MCF 10A (cell line): ENCODE data around the gene SOX13. TPM values are rescaled to one million over a fixed set of nuclear protein-coding genes. Genes with fewer than 3 reads are reported as not detected.

Experiments
- BruUV-seq: library from RNA; stranded (reverse); fragments of 400-500 nt; replicated peaks from 2 replicates; lab custom pipeline; 2021; lab: Mats Ljungman, UMichigan
- CTCF ChIA-PET: fragments of 300-600 bp; sonication (Branson Sonifier 250); formaldehyde crosslinking; extraction: SDS; loops from one replicate; lab custom pipeline; 2021; ENCODE audit warnings: antibody characterized with exemption, inconsistent platforms; lab: Yijun Ruan, JAX
- POLR2A ChIA-PET: fragments of 300-600, 350-650 bp; sonication (Branson Sonifier 250); formaldehyde crosslinking; extraction: SDS; loops from one replicate; lab custom pipeline; 2020; ENCODE audit warnings: antibody characterized with exemption, inconsistent platforms; lab: Yijun Ruan, JAX
- DNase-seq: peaks from one replicate; pipeline ENCODE4 v3.0.0-alpha.2; 2018; ENCODE audit not compliant: unreplicated experiment
- H3K27ac Mint-ChIP-seq: one replicate; pipeline ENCODE4 v1.8.0; 2022; ENCODE audit warnings: mild to moderate bottlenecking, low read depth, mixed read lengths; ENCODE audit not compliant: unreplicated experiment
- H3K27me3 Mint-ChIP-seq: one replicate; pipeline ENCODE4 v1.8.0; 2022; ENCODE audit warnings: mixed read lengths; ENCODE audit not compliant: insufficient read depth, unreplicated experiment
- H3K36me3 Mint-ChIP-seq: one replicate; pipeline ENCODE4 v1.8.0; 2022; ENCODE audit warnings: mild to moderate bottlenecking, moderate library complexity, mixed read lengths; ENCODE audit not compliant: insufficient read depth, unreplicated experiment
- H3K4me1 Mint-ChIP-seq: one replicate; pipeline ENCODE4 v1.8.0; 2022; ENCODE audit warnings: mixed read lengths; ENCODE audit not compliant: insufficient read depth, unreplicated experiment
- H3K4me3 Mint-ChIP-seq: one replicate; pipeline ENCODE4 v1.8.0; 2022; ENCODE audit warnings: mild to moderate bottlenecking, moderate library complexity, mixed read lengths; ENCODE audit not compliant: unreplicated experiment
- H3K9me3 Mint-ChIP-seq: one replicate; pipeline ENCODE4 v1.8.0; 2022; ENCODE audit warnings: mixed read lengths; ENCODE audit not compliant: unreplicated experiment
- CTCF ChIP-seq: fragments of 200-600 bp; IDR thresholded peaks from one replicate; pipeline ENCODE4 v1.8.0; 2022; ENCODE audit warnings: antibody characterized with exemption, mild to moderate bottlenecking; ENCODE audit not compliant: unreplicated experiment
- intact Hi-C: fragments of 100-400 bp; cut with micrococcal nuclease; formaldehyde crosslinking; loops from 2 replicates; pipeline ENCODE4 v1.14.1; 2022
- total RNA-seq: library from RNA; stranded (reverse); gene quantifications from 2 replicates; pipeline ENCODE4 v1.2.3, GENCODE V29; 2022

The SOX13 gene
- total RNA-seq, 1 experiment from 2014 or later, result 32.8 TPM

DNA sequence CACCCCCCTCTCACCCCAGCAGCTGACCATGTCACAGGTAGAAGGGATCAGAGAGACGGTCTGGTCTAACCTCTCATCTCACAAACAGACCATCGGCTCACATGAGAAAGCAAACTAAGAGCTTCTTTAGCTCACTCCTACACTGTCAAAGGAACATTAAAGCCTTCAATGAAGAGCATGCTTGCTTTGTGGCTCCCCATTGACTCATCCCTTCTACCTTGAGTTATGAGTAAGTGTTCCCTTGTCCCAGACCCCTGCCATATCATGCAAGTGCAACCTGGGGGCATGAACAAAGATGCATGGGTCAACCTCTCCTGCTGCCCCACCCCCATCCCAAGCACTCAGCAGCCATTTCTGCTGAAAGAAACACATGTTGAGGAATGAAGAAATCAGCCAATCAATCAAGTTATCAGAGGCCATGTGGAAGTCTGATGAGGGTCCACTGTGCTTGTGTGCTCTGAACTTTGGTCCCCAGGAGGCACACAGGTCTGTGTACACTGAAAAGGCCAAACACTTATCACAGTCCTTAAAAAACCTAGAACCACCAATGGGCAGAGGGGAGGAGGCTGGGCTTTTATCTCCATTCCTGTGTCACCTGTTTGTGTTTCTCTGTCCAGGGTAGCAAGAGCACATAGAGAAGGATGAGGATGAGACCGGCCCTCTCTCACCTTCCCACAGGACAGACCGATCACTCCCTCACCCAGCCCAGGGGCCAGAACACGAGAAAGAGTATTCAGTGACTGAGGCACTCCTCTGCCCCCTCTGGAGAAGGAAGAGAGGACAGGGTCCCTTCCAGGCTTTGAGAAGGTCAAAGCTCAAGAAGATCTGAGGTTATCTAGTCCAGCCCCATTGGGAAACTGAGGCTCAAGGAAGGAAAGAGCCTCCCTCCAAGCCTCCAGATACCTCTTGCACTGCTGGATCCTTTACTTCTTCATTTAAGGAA lies 69.4 kb downstream of the SOX13 start:
- POLR2A ChIA-PET, result interaction anchor here (1.2 to 1.8 kb wide), 3 partner anchors 8 to 12 kb away, joined by 3 to 5 read pairs (median 3); no protein-coding TSS in a partner anchor
- Mint-ChIP-seq H3K4me3 (no peak overlapping the region), H3K9me3 (no peaks in the 10 kb centered on the region), H3K27ac (no peak overlapping the region), H3K4me1 (peaks cover 19% of the 10 kb centered on the region), H3K27me3 (no peaks in the 10 kb centered on the region), H3K36me3 (peaks cover 38% of the 10 kb centered on the region)
- TF ChIP-seq CTCF, result no peak
- no peak for DNase-seq
- CTCF ChIA-PET, result interaction anchor here (1.0 to 7.1 kb wide), 6 partner anchors 13 to 353 kb away, joined by 3 to 90 read pairs (median 17); no protein-coding TSS in a partner anchor
- no TSS peak for BruUV-seq
- intact Hi-C loops, result no loop called here

DNA sequence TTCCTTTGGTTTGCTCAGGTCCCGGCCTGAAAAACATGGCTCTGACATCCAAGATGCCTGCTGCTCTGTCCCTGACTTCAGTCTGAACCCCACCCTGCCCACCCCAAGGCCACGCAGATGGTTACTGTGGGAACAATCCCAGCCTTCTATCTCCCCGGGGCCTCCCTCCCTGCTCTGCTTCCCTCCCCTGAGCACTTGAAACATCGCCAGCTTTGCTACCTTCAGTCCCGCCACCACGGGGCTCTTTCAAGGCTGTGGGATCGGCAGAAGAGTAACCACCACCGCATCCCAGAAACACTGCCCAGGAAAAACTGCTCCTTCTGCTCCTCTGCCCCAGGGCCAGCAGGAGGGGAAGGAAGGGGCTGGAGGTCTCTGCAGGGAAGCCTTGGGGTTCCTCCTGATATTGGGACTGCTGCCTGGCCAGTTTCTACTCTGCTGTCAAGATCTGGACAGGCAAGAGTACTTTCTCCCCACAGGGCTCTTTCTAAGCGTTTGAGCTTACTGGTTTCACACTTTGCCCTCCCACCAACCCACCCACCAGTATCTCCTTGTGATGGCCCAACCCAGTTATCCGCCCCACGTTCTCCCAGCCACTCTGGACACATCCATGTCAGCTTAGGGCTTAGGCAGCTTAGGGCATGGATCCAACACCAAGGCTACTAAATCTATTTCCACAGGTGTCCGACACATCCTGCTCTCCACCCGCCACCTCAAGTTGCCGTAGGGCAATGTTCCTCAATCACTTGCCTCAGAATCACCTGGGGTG lies 70.5 kb downstream of the SOX13 start:
- no peak for TF ChIP-seq CTCF
- CTCF ChIA-PET, result interaction anchor here (0.5 to 2.8 kb wide), 6 partner anchors 10 to 272 kb away, joined by 3 to 31 read pairs (median 5); no protein-coding TSS in a partner anchor
- intact Hi-C loops, result no loop called here
- no peak for DNase-seq
- H3K4me3 Mint-ChIP-seq, result no peak overlapping the region
- POLR2A ChIA-PET, result interaction anchor here (0.5 to 1.8 kb wide), 5 partner anchors 8 to 727 kb away, joined by 3 to 10 read pairs (median 3); partner anchors contain the start of gene ETNK2
- no peaks in the 10 kb centered on the region for H3K9me3 Mint-ChIP-seq
- BruUV-seq, result no TSS peak
- no peaks in the 10 kb centered on the region for H3K27me3 Mint-ChIP-seq
- no peak overlapping the region for H3K27ac Mint-ChIP-seq
- H3K4me1 Mint-ChIP-seq, result peaks cover 25% of the 10 kb centered on the region
- H3K36me3 Mint-ChIP-seq, result peaks cover 34% of the 10 kb centered on the region

DNA sequence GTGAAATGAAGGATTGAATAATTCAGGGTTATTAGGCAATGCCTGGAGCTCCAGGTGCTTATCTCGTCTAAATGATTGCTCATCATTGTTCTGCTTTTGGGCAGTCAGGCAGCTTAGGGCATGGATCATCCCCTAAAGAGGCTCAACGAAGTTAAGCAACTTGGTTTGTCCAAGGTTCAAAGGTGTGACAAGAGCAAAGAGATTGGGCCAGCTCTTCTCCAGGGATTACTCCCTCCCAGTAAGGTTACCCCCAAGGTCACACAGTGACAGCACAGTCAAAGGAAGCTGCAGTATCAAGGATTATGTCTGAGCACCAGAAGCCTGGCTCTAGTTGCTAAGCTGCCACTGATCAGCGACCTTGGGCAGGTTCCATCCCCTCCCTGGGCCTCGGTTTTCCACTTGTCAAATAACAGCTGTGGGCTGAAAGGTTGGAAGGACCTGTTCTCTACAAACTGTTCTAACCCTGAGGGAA lies 72.2 kb downstream of the SOX13 start:
- intact Hi-C loops, result no loop called here
- DNase-seq, result no peak
- Mint-ChIP-seq H3K4me3 (no peak overlapping the region), H3K27me3 (no peaks in the 10 kb centered on the region), H3K36me3 (peaks cover 28% of the 10 kb centered on the region), H3K4me1 (peaks cover 41% of the 10 kb centered on the region), H3K27ac (peak overlapping the region; percentile 41), H3K9me3 (no peaks in the 10 kb centered on the region)
- CTCF ChIA-PET, result interaction anchor here (0.6 to 2.8 kb wide), 15 partner anchors 9 to 356 kb away, joined by 3 to 31 read pairs (median 4); no protein-coding TSS in a partner anchor
- POLR2A ChIA-PET, result interaction anchor here (0.7 to 1.8 kb wide), 11 partner anchors 9 to 330 kb away, joined by 3 to 12 read pairs (median 4); no protein-coding TSS in a partner anchor
- no peak for TF ChIP-seq CTCF
- no TSS peak for BruUV-seq
